ENCODE measurements around the gene CCPG1.
"Not testable (repeated sequence)": the region's sequence is repeated elsewhere in the genome, so short reads cannot be mapped to it uniquely, and the experiment has no call there.

- not testable (repeated sequence) for TF ChIP-seq EZH2 (IDR thresholded peaks at IDR 0.05; ENCODE audit: insufficient read depth, low read length); CTCF (IDR thresholded peaks at IDR 0.05; ENCODE audit: insufficient read depth, low read depth, low read length)
Observed at GRCh38 chr15:55445936-55446335, 37.8 kb upstream of the CCPG1 start.

Data from astrocyte (in vitro differentiated cells and primary cell).